Heart right ventricle (tissue), 16 donors: ENCODE data around the gene TRNT1. TPM values are rescaled to one million over a fixed set of nuclear protein-coding genes. Genes with fewer than 3 reads are reported as not detected.

Experiments used
- ATAC-seq, 8 donors: fragments of 200-7000 bp; cut with Tn5 transposase; one replicate each; pipeline ENCODE4 v1.9.1; 2020; ENCODE audit warnings: mild to moderate bottlenecking in 8 of 8, moderate library complexity in 8 of 8, moderate number of reproducible peaks in 1 of 8
- DNase-seq, 2 donors: peaks; one replicate each; pipeline ENCODE4 v3.0.0-alpha.2; 2020
- H3K27ac ChIP-seq, 10 donors: fragments of 200-600 bp; sonication (generic) in 2 of 10; one replicate each; pipeline versions ENCODE4 v1.5.0 to v1.8.0; 2020 to 2022; ENCODE audit warnings: mild to moderate bottlenecking in 3 of 10
- H3K27me3 ChIP-seq, 7 donors: fragments of 200-600 bp; one replicate each; pipeline ENCODE4 v1.8.0; 2021 to 2022; ENCODE audit warnings: mild to moderate bottlenecking in 2 of 7
- H3K36me3 ChIP-seq, 9 donors: fragments of 200-600 bp; sonication (generic) in 1 of 9; one replicate each; pipeline versions ENCODE4 v1.5.0 to v1.8.0; 2020 to 2022; ENCODE audit warnings: mild to moderate bottlenecking in 2 of 9
- H3K4me1 ChIP-seq, 9 donors: fragments of 200-600 bp; sonication (generic) in 1 of 9; one replicate each; pipeline versions ENCODE4 v1.5.0 to v1.8.0; 2020 to 2022; ENCODE audit warnings: mild to moderate bottlenecking in 4 of 9
- H3K4me3 ChIP-seq, 10 donors: fragments of 200-600 bp; sonication (generic) in 2 of 10; one replicate each; pipeline versions ENCODE4 v1.5.0 to v1.8.0; 2020 to 2022; ENCODE audit warnings: mild to moderate bottlenecking in 7 of 10, moderate library complexity in 2 of 10
- H3K9me3 ChIP-seq, 11 donors: fragments of 200-600 bp in 10 of 11; sonication (generic) in 2 of 11; one replicate each; pipeline versions ENCODE4 v1.5.0 to v1.8.0; 2013 to 2022; ENCODE audit warnings: mild to moderate bottlenecking in 2 of 11, control low read depth in 1 of 11, moderate library complexity in 1 of 11
- CTCF ChIP-seq, 9 donors: fragments of 200-600 bp; sonication (generic) in 2 of 9; IDR thresholded peaks; one replicate each; pipeline versions ENCODE4 v1.5.0 to v1.8.0; 2021 to 2022; ENCODE audit warnings: antibody characterized with exemption in 9 of 9, mild to moderate bottlenecking in 5 of 9, moderate library complexity in 1 of 9
- WGBS, 2 donors: extraction: QIAGEN DNeasy Blood & Tissue Kit; methylation state at CpG; one replicate each; pipeline ENCODE4 v1.1.7; 2013; ENCODE audit warnings: inconsistent platforms in 1 of 2; 5-methylcytosine and 5-hydroxymethylcytosine counted together
- intact Hi-C, 10 donors: fragments of 100-400 bp; cut with DNase I; formaldehyde crosslinking; loops; one replicate each; pipeline versions ENCODE4 v1.11.1 to v1.14.2; 2022
- polyA plus RNA-seq, 2 donors: library from polyadenylated mRNA; stranded (reverse); fragments of 200-250 nt; gene quantifications; one replicate each; pipeline ENCODE4 v1.2.3, GENCODE V29; 2013
- total RNA-seq, 10 donors: library from RNA; stranded (reverse); fragmentation: NEBNext Ultra II Directional in 3 of 10; extraction: Animal tissue kit (Norgen Biotek cat#: 25700) in 3 of 10; gene quantifications; one replicate each; pipeline versions ENCODE4 v1.2.1 to v1.2.4, GENCODE V29; 2021 to 2023
- donor health status: Arrhythmogenic right ventricular cardiomyopathy.
- donor health status: ischemic (EF 13 %, LVEDD 7.1; RV severe dilation, severe dysfunction).
- donor health status: healthy with polysubstance abuse.
- donor health status: DM: no; HTN: yes; CAD: no.
- donor health status: DM: no; HTN: no; CAD: no.
- donor health status: ischemic (EF 25% LVEDD 6.9; RV normal size, moderate dysfunction).
- donor health status: ischemic (EF 25% LVEDD 5.7; RV mildly dilated, moderate dysfunction).
- donor health status: healthy.
- donor health status: DM: yes; HTN: yes; CAD: no.
- donor health status: Ischemic cardiomyopathy.
- donor health status: ischemic (EF 35%, LVEDD 5.7; RV mildly dilated, moderate dysfunction).
- donor health status: nonischemic (EF 11% LVEDD 7.7; RV severe dilation, severe dysfunction).
- donor health status: DM: yes; HTN: yes; CAD: no.
- donor health status: PGD.
- donor health status: ischemic (EF 29% LVEDD 5.4; RV normal size, mild dysfunction).
- donor health status: nonischemic (EF 23%, LVEDD 6.1; RV moderate dilation, normal function).

TRNT1 gene
- total and polyA plus RNA-seq, 12 donors = 5.8 to 14.5 (median 10.6) TPM

DNA sequence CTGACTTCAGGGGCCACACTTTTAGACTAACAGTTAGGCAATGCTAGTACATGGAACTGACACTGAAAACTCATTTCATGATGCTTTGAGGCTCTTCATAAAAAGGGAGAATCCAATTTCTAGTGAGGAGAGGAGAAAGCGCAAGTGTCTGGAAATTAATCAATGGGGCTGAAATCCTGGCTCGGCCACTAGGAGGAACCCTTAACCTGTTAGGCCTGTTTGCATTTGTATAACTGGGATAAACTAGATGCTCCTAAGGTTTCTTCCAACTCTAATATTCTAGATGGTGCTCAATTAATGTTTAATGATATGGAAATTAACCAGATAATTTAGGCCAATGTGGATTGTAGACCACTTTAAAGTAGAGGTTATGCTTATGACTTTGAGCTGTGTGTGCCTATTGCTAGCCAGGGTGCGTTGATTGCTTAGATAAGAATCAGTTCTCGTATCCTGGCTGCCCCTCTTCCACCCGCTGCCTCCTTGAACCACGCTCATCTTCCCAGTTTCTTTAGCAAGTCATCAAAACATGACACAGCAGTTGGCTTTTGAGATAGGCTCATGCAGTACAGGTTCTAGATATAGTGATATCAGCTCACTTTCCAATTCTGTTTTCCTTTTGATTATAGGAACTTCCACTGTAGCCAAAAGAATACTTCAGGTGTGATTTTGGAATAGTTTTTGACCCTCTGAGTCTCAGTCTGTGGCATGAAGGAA, 69.6 kb downstream of the TRNT1 start:
- Histone ChIP-seq H3K36me3 (no peaks in the 10 kb centered on the region), H3K4me1 (peaks cover 0 to 6% (median 0%) of the 10 kb centered on the region in 9 donors), H3K9me3 (no peaks in the 10 kb centered on the region), H3K27ac (no peak overlapping the region), H3K27me3 (peaks cover 0 to 20% (median 8%) of the 10 kb centered on the region in 7 donors), H3K4me3 (no peak overlapping the region)
- intact Hi-C loops = loop anchor here in 1 of 10 donors (5.0 kb wide), 1 partner anchor 1096 kb away; no protein-coding TSS in a partner anchor
- TF ChIP-seq CTCF (IDR thresholded peaks at IDR 0.05) = peak in 7 of 9 donors; percentile 23 to 49 (median 33)
- ATAC-seq (no peak), DNase-seq (no peak)
- 43 to 45% methylated on average over 6 of the region's 6 CpGs for WGBS, 2 donors

Other genes with a start within 250 kb of the TRNT1 start
- gene IL5RA, start 16.6 kb upstream of the TRNT1 start, total RNA-seq = 1 to 10 TPM in 1 of 10 donors, under 1 TPM in 4, not detected in 5; 0.23 to 1.1 (median 0.27) TPM
- gene IL5RA, start 16.6 kb upstream of the TRNT1 start, polyA plus RNA-seq = under 1 TPM; 0.07 to 0.15 TPM
- gene CRBN, start 52.8 kb downstream of the TRNT1 start, total RNA-seq = 10 to 100 TPM; 34.8 to 63.2 (median 53.8) TPM
- 10 to 100 TPM; 18.2 to 23.4 TPM for gene CRBN, start 52.8 kb downstream of the TRNT1 start, polyA plus RNA-seq